ENCODE data around the gene GNG8.

- TF ChIP-seq ZNF707 (tag by site-specific recombination; IDR thresholded peaks at IDR 0.05) (no peak), ZBTB21 (tag by site-specific recombination; IDR thresholded peaks at IDR 0.05) (no peak), ZBTB11 (tag by site-specific recombination; conservative IDR thresholded peaks at IDR 0.05; ENCODE audit: low read depth) (no peak), CTCF (tag by site-specific recombination; IDR thresholded peaks at IDR 0.05) (no peak), ZNF677 (tag by site-specific recombination; IDR thresholded peaks at IDR 0.05) (no peak)
Observed at GRCh38 chr19:46625731-46626130, 10.3 kb downstream of the GNG8 start.

Measured in HEK293 (cell line).